SU-DHL-6 (cell line): Measurements from ENCODE around the gene CLDN8.
A peak's percentile ranks its signal among the peaks of the same experiment; 100 is the strongest.

Source experiments
- H2AFZ ChIP-seq: fragments of 200-600 bp; sonication (generic); 2 replicates; pipeline ENCODE4 v1.6.1; 2014; ENCODE audit warnings: low read depth, mild to moderate bottlenecking, moderate library complexity, mixed read lengths, antibody characterized with exemption, low read length; ENCODE audit not compliant: severe bottlenecking
- H3F3A ChIP-seq: fragments of 200-600 bp; shearing (Covaris generic); 2 replicates; pipeline ENCODE4 v1.6.0; 2016; ENCODE audit warnings: antibody characterized with exemption, mild to moderate bottlenecking; ENCODE audit not compliant: insufficient read depth
- H3K27ac ChIP-seq: fragments of 200-600 bp; sonication (generic); 2 replicates; pipeline ENCODE4 v1.5.1; 2016; ENCODE audit warnings: low read depth, mild to moderate bottlenecking, low read length, moderate library complexity, mixed read lengths
- H3K27me3 ChIP-seq: fragments of 200-600 bp; sonication (generic), shearing (Covaris generic); 2 replicates; pipeline ENCODE4 v1.6.0; 2014; ENCODE audit warnings: mild to moderate bottlenecking, low read length
- H3K36me3 ChIP-seq: fragments of 200-600 bp; sonication (generic); 2 replicates; pipeline ENCODE4 v1.6.1; 2014; ENCODE audit warnings: mild to moderate bottlenecking, low read length, mixed read lengths
- H3K4me2 ChIP-seq: fragments of 300-600, 200-600 bp; shearing (Covaris generic), sonication (generic); 2 replicates; pipeline ENCODE4 v1.6.0; 2014; ENCODE audit warnings: low read length, low read depth, mild to moderate bottlenecking; ENCODE audit not compliant: poor library complexity, severe bottlenecking
- H3K4me3 ChIP-seq: fragments of 200-600 bp; sonication (generic); 2 replicates; pipeline ENCODE4 v1.5.1; 2014; ENCODE audit warnings: antibody characterized with exemption, low read length, mild to moderate bottlenecking, mixed read lengths; ENCODE audit not compliant: insufficient read depth, poor library complexity, severe bottlenecking
- H3K79me2 ChIP-seq: fragments of 200-600 bp; sonication (generic); 2 replicates; pipeline ENCODE4 v1.6.1; 2014; ENCODE audit warnings: mild to moderate bottlenecking, low read length, moderate library complexity; ENCODE audit not compliant: insufficient read depth
- H3K9ac ChIP-seq: fragments of 200-600 bp; sonication (generic); 2 replicates; pipeline ENCODE4 v1.7.0; 2014; ENCODE audit warnings: mild to moderate bottlenecking, low read length
- H3K9me2 ChIP-seq: fragments of 200-600 bp; sonication (generic); replicated peaks from 2 replicates; pipeline ENCODE4 v1.6.1; 2014; ENCODE audit warnings: low read length; ENCODE audit not compliant: insufficient read depth
- H3K9me3 ChIP-seq: fragments of 200-600 bp; sonication (generic); 2 replicates; pipeline ENCODE4 v1.6.1; 2014; ENCODE audit warnings: low read length, mixed read lengths; ENCODE audit not compliant: insufficient read depth
- H4K20me1 ChIP-seq: fragments of 200-600 bp; sonication (generic); 2 replicates; pipeline ENCODE4 v1.6.1; 2014; ENCODE audit warnings: low read depth, mild to moderate bottlenecking, antibody characterized with exemption, low read length, moderate library complexity, mixed read lengths
- EZH2phosphoT487 ChIP-seq: fragments of 200-600 bp; sonication (generic), shearing (Covaris generic); conservative IDR thresholded peaks from 2 replicates; pipeline ENCODE4 v1.6.1; 2018; ENCODE audit warnings: mild to moderate bottlenecking, antibody characterized with exemption, low read length, moderate library complexity, mixed read lengths
- TF ChIP-seq, protein P1 (sequence below): fragments of 200-600 bp; sonication (generic); IDR thresholded peaks from one replicate; pipeline ENCODE4 v1.5.1; 2017; ENCODE audit warnings: antibody characterized with exemption, mild to moderate bottlenecking, low read length, moderate library complexity; ENCODE audit not compliant: insufficient read depth, poor library complexity, severe bottlenecking

The CLDN8 gene

DNA sequence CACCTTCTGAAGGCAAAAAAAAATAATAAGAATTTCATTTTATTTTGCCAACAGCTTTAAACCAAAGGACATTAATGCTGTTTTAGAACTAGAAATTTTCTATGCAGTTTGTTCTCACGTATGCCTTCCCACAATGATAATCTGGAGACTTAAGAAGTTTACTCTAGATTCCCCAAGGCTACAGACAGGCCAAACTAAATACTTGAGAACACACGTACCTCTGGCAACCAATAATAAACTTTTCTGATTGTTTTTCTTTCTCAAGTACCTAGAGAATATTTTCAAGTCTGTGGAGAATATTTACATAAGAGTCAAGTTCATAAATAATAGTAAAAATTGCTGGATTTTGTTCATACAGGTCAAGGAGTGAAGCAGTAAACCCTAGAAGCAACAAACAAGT is 15.9 kb downstream of the CLDN8 start:
- Histone ChIP-seq H3K4me3 (no peak overlapping the region), H3K27ac (no peak overlapping the region)

DNA sequence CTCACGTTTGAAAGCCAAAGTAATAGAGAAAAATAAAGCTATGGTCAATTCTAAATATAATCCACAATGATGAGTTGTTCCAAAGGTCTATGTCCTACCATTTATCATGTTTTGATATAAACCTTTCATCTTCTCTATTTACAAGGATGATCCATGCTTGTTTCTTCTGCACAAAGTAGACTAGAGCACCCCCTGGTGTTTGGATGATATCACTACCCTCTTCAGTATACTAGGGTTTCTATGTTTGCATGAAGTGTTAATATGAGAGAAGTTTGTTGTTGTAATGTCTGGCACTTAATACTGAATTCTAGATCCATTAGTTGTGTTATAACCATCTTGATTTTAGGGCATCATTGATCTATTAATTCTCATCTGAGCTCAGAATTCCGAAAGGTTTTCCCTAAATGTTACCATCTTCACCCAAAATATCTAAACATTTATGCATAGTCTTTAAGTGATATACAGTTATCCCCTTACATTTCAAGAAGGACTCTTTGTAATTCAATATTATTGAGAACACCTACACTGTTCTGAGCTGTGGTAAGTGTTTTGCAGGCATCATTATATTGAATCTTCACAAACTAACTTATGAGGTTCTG is 21.1 kb downstream of the CLDN8 start:
- H3K9ac ChIP-seq = no peak overlapping the region
- no peaks in the 10 kb centered on the region for H3F3A ChIP-seq
- no peaks in the 10 kb centered on the region for H4K20me1 ChIP-seq
- H3K79me2 ChIP-seq = no peaks in the 10 kb centered on the region
- TF ChIP-seq EZH2phosphoT487 = no peak
- TF ChIP-seq, protein P1, sequence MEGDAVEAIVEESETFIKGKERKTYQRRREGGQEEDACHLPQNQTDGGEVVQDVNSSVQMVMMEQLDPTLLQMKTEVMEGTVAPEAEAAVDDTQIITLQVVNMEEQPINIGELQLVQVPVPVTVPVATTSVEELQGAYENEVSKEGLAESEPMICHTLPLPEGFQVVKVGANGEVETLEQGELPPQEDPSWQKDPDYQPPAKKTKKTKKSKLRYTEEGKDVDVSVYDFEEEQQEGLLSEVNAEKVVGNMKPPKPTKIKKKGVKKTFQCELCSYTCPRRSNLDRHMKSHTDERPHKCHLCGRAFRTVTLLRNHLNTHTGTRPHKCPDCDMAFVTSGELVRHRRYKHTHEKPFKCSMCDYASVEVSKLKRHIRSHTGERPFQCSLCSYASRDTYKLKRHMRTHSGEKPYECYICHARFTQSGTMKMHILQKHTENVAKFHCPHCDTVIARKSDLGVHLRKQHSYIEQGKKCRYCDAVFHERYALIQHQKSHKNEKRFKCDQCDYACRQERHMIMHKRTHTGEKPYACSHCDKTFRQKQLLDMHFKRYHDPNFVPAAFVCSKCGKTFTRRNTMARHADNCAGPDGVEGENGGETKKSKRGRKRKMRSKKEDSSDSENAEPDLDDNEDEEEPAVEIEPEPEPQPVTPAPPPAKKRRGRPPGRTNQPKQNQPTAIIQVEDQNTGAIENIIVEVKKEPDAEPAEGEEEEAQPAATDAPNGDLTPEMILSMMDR = peak; percentile 64
- H2AFZ ChIP-seq = no peak overlapping the region
- H3K4me3 ChIP-seq = no peak overlapping the region
- H3K27ac ChIP-seq = no peak overlapping the region
- H3K9me2 ChIP-seq = no peaks in the 10 kb centered on the region
- H3K36me3 ChIP-seq = no peaks in the 10 kb centered on the region
- H3K9me3 ChIP-seq = no peaks in the 10 kb centered on the region
- H3K27me3 ChIP-seq = no peaks in the 10 kb centered on the region
- no peak overlapping the region for H3K4me2 ChIP-seq

More for the DNA sequence above, 15.9 kb downstream of the CLDN8 start:
- Histone ChIP-seq H3K4me2 (no peak overlapping the region), H3K9me2 (no peaks in the 10 kb centered on the region), H2AFZ (no peak overlapping the region), H4K20me1 (no peaks in the 10 kb centered on the region), H3K79me2 (no peaks in the 10 kb centered on the region), H3K36me3 (no peaks in the 10 kb centered on the region), H3K27me3 (no peaks in the 10 kb centered on the region), H3K9me3 (no peaks in the 10 kb centered on the region), H3F3A (no peaks in the 10 kb centered on the region), H3K9ac (no peak overlapping the region)
- TF ChIP-seq, protein P1 = no peak
- TF ChIP-seq EZH2phosphoT487 = no peak

DNA sequence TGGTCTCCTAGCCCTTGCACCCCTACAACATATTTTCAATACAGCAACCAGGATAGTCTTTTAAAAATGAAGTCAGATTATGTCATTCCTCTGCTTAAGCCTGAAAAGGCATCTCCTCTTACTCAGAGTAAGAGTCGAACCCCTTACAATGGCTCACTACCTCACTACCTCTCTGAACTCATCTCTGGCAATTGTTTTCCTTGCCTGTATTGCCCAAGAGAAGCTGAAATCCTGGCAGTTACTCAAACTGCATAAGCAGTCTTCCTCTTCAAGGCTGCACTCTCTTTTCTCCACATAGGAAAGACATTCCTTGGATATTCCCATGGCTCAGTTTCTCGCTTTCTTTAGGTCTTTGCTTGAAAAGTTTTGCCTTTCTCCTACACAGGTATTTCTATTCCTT is 22.7 kb downstream of the CLDN8 start:
- Histone ChIP-seq H3K4me3 (no peak overlapping the region), H2AFZ (no peak overlapping the region), H4K20me1 (no peaks in the 10 kb centered on the region), H3K79me2 (no peaks in the 10 kb centered on the region), H3K27me3 (no peaks in the 10 kb centered on the region), H3F3A (no peaks in the 10 kb centered on the region), H3K27ac (no peak overlapping the region), H3K9me3 (no peaks in the 10 kb centered on the region), H3K9me2 (no peaks in the 10 kb centered on the region), H3K4me2 (no peak overlapping the region), H3K36me3 (no peaks in the 10 kb centered on the region), H3K9ac (no peak overlapping the region)
- TF ChIP-seq EZH2phosphoT487 = no peak
- TF ChIP-seq, protein P1 = no peak
